IMR-90 (cell line): Measurements from ENCODE around the gene RNF31. TPM values are rescaled to one million over a fixed set of nuclear protein-coding genes. Genes with fewer than 3 reads are reported as not detected.

Experiments used
- ATAC-seq: fragments of 200-7000 bp; cut with Tn5 transposase; 2 replicates; pipeline ENCODE4 v1.9.1; 2020; ENCODE audit warnings: low read depth, mild to moderate bottlenecking, moderate library complexity
- BruUV-seq: library from RNA; stranded (reverse); fragments of 400-500 nt; replicated peaks from 2 replicates; lab custom pipeline; 2021; lab: Mats Ljungman, UMichigan
- CTCF ChIA-PET: fragments of 300-600 bp; formaldehyde crosslinking; extraction: SDS; loops from one replicate; lab custom pipeline; 2021; ENCODE audit warnings: antibody characterized with exemption; lab: Yijun Ruan, JAX
- POLR2A ChIA-PET: fragments of 300-600 bp; sonication (Branson Sonifier 250); formaldehyde crosslinking; loops from one replicate; lab custom pipeline; 2022; ENCODE audit warnings: antibody characterized with exemption; ENCODE audit not compliant: unreplicated experiment; lab: Charles Lee
- DNase-seq: peaks from one replicate; pipeline ENCODE4 v3.0.0; 2013
- H2AFZ ChIP-seq: replicated peaks from 2 replicates; pipeline ENCODE3; 2013; ENCODE audit warnings: low read length, mild to moderate bottlenecking; ENCODE audit not compliant: poor library complexity
- H2AK5ac ChIP-seq: 2 replicates; pipeline ENCODE4 v1.6.1; 2013; ENCODE audit warnings: low read depth, low read length, inconsistent platforms
- H2AK9ac ChIP-seq: replicated peaks from 2 replicates; pipeline ENCODE3; 2013; ENCODE audit warnings: mild to moderate bottlenecking, low read depth, low read length, moderate library complexity; ENCODE audit not compliant: poor library complexity
- H2BK120ac ChIP-seq: 2 replicates; pipeline ENCODE4 v1.6.1; 2013; ENCODE audit warnings: low read depth, low read length, inconsistent platforms
- H2BK15ac ChIP-seq: 3 replicates; pipeline ENCODE4 v1.6.1; 2013; ENCODE audit warnings: low read depth, low read length, inconsistent platforms
- H2BK20ac ChIP-seq: 2 replicates; pipeline ENCODE4 v1.6.1; 2013; ENCODE audit warnings: low read depth, mild to moderate bottlenecking, inconsistent platforms, low read length, moderate library complexity
- H2BK5ac ChIP-seq: 2 replicates; pipeline ENCODE4 v1.6.1; 2013; ENCODE audit warnings: mild to moderate bottlenecking, low read depth, low read length, inconsistent platforms; ENCODE audit not compliant: poor library complexity, severe bottlenecking
- H3K14ac ChIP-seq: replicated peaks from 2 replicates; pipeline ENCODE4 v1.6.1; 2013; ENCODE audit warnings: low read depth, low read length, inconsistent platforms
- H3K18ac ChIP-seq: 2 replicates; pipeline ENCODE4 v1.6.1; 2013; ENCODE audit warnings: low read depth, low read length, control low read depth
- H3K23ac ChIP-seq: 2 replicates; pipeline ENCODE4 v1.6.1; 2013; ENCODE audit warnings: low read depth, low read length, inconsistent platforms
- H3K27ac ChIP-seq: 2 replicates; pipeline ENCODE4 v1.5.1; 2013; ENCODE audit warnings: mild to moderate bottlenecking, control low read depth, low read length; ENCODE audit not compliant: insufficient read depth
- H3K27me3 ChIP-seq: 2 replicates; pipeline ENCODE4 v1.6.1; 2013; ENCODE audit warnings: low read length; ENCODE audit not compliant: control insufficient read depth, insufficient read depth
- H3K36me3 ChIP-seq: 2 replicates; pipeline ENCODE4 v1.6.1; 2013; ENCODE audit warnings: low read length, mixed read lengths; ENCODE audit not compliant: control insufficient read depth, insufficient read depth
- H3K4ac ChIP-seq: 2 replicates; pipeline ENCODE4 v1.6.1; 2013; ENCODE audit warnings: low read depth, low read length, inconsistent platforms
- H3K4me1 ChIP-seq: 2 replicates; pipeline ENCODE4 v1.6.1; 2013; ENCODE audit warnings: low read length, mixed read lengths; ENCODE audit not compliant: control insufficient read depth, insufficient read depth
- H3K4me2 ChIP-seq: 2 replicates; pipeline ENCODE4 v1.6.1; 2013; ENCODE audit warnings: low read depth, mild to moderate bottlenecking, control low read depth, low read length, moderate library complexity
- H3K4me3 ChIP-seq: 2 replicates; pipeline ENCODE4 v1.5.1; 2013; ENCODE audit warnings: low read depth, mild to moderate bottlenecking, control low read depth, low read length, moderate library complexity; ENCODE audit not compliant: insufficient read depth
- H3K56ac ChIP-seq: 2 replicates; pipeline ENCODE4 v1.6.1; 2013; ENCODE audit warnings: low read length, inconsistent platforms; ENCODE audit not compliant: insufficient read depth; ENCODE audit errors: extremely low read depth
- H3K79me1 ChIP-seq, 2 experiments: 2 replicates each; pipeline ENCODE4 v1.6.1; 2013; ENCODE audit warnings: low read length in 2 of 2, inconsistent platforms in 1 of 2, low read depth in 1 of 2
- H3K9ac ChIP-seq: 2 replicates; pipeline ENCODE4 v1.6.1; 2013; ENCODE audit warnings: low read depth, low read length, control low read depth
- H3K9me1 ChIP-seq: 2 replicates; pipeline ENCODE4 v1.6.1; 2013; ENCODE audit warnings: low read length, inconsistent platforms; ENCODE audit not compliant: insufficient read depth
- H3K9me3 ChIP-seq: 2 replicates; pipeline ENCODE4 v1.6.1; 2013; ENCODE audit warnings: low read length; ENCODE audit not compliant: control insufficient read depth, insufficient read depth
- H4K20me1 ChIP-seq: 2 replicates; pipeline ENCODE4 v1.6.1; 2013; ENCODE audit warnings: low read length, inconsistent platforms; ENCODE audit not compliant: insufficient read depth
- H4K5ac ChIP-seq: 2 replicates; pipeline ENCODE4 v1.6.1; 2013; ENCODE audit warnings: mild to moderate bottlenecking, low read depth, low read length, control low read depth
- H4K8ac ChIP-seq, 2 experiments: 2 replicates each; pipeline ENCODE4 v1.6.1; 2013; ENCODE audit warnings: low read depth in 2 of 2, low read length in 2 of 2, control low read depth in 1 of 2, inconsistent platforms in 1 of 2
- H4K91ac ChIP-seq: 2 replicates; pipeline ENCODE4 v1.6.1; 2013; ENCODE audit warnings: low read depth, low read length, inconsistent platforms; ENCODE audit not compliant: insufficient read depth
- BHLHE40 ChIP-seq: fragments of 150-350 bp; IDR thresholded peaks from 2 replicates; pipeline ENCODE4 v1.6.1; 2016; ENCODE audit warnings: mild to moderate bottlenecking, low read depth, low read length
- CEBPB ChIP-seq: IDR thresholded peaks from 2 replicates; pipeline ENCODE4 v1.6.1; 2012; ENCODE audit warnings: low read depth, low read length, improper control_type of control experiment
- CHD1 ChIP-seq: IDR thresholded peaks from 2 replicates; pipeline ENCODE4 v1.6.1; 2012; ENCODE audit warnings: low read depth, low read length, improper control_type of control experiment
- FOS ChIP-seq: fragments of 150-350 bp; IDR thresholded peaks from 2 replicates; pipeline ENCODE4 v1.6.1; 2016; ENCODE audit warnings: low read depth, low read length
- MAFK ChIP-seq: IDR thresholded peaks from 2 replicates; pipeline ENCODE4 v1.6.1; 2012; ENCODE audit warnings: low read depth, low read length, improper control_type of control experiment
- MAZ ChIP-seq: IDR thresholded peaks from 2 replicates; pipeline ENCODE4 v1.6.1; 2012; ENCODE audit warnings: low read depth, mild to moderate bottlenecking, low read length, improper control_type of control experiment, moderate library complexity, borderline replicate concordance
- MXI1 ChIP-seq: IDR thresholded peaks from 2 replicates; pipeline ENCODE4 v1.6.1; 2012; ENCODE audit warnings: low read depth, mild to moderate bottlenecking, low read length, moderate library complexity, borderline replicate concordance
- NFE2L2 ChIP-seq: fragments of 150-350 bp; IDR thresholded peaks from 2 replicates; pipeline ENCODE4 v1.6.1; 2016; ENCODE audit warnings: low read depth, mild to moderate bottlenecking, low read length
- POLR2A ChIP-seq: IDR thresholded peaks from 2 replicates; pipeline ENCODE4 v1.6.1; 2012; ENCODE audit warnings: mild to moderate bottlenecking, low read depth, low read length
- RAD21 ChIP-seq: IDR thresholded peaks from 2 replicates; pipeline ENCODE4 v1.6.1; 2012; ENCODE audit warnings: low read length, improper control_type of control experiment
- RCOR1 ChIP-seq: IDR thresholded peaks from 2 replicates; pipeline ENCODE4 v1.6.1; 2012; ENCODE audit warnings: mild to moderate bottlenecking, low read length, improper control_type of control experiment; ENCODE audit not compliant: insufficient replicate concordance
- RFX5 ChIP-seq: IDR thresholded peaks from 2 replicates; pipeline ENCODE4 v1.8.0; 2012; ENCODE audit warnings: low read depth, mild to moderate bottlenecking, low read length, moderate library complexity
- WGBS, 2 experiments: methylation state at CpG; one replicate each; pipeline versions ENCODE4 v1.1.5 to v1.1.7; 2013; ENCODE audit warnings: missing lambda C conversion rate in 2 of 2; ENCODE audit not compliant: insufficient read length in 1 of 2; ENCODE audit errors: extremely low coverage in 2 of 2; 5-methylcytosine and 5-hydroxymethylcytosine counted together
- dilution Hi-C: fragments of 300-500 bp; cut with HindIII; formaldehyde crosslinking; loops from one replicate; pipeline ENCODE4 v1.14.3; 2018; ENCODE audit warnings: low sequenced_read_pairs; ENCODE audit not compliant: unreplicated experiment
- in situ Hi-C: fragments of 300-500 bp; cut with MboI; formaldehyde crosslinking; loops from 3 replicates; pipeline ENCODE4 v1.14.3; 2019; ENCODE audit warnings: low sequenced_read_pairs, inconsistent platforms, mixed read lengths
- intact Hi-C: fragments of 100-400 bp; cut with micrococcal nuclease; formaldehyde crosslinking; loops from 2 replicates; pipeline ENCODE4 v1.10.0; 2022
- polyA plus RNA-seq, 3 experiments: library from polyadenylated mRNA; depleted of rRNA; stranded (reverse); fragments of >200 nt; gene quantifications; 2 replicates each; pipeline ENCODE4 v1.2.3, GENCODE V29; 2012; ENCODE audit warnings: low replicate concordance in 1 of 3
- total RNA-seq: library from RNA; depleted of rRNA; stranded (reverse); fragments of >200 nt; gene quantifications from 2 replicates; pipeline ENCODE4 v1.2.3, GENCODE V29; 2012
- TF ChIP-seq, protein P1 (sequence below): fragments of 150-350 bp; IDR thresholded peaks from 2 replicates; pipeline ENCODE4 v1.6.1; 2016; ENCODE audit warnings: low read depth, mild to moderate bottlenecking, low read length, moderate library complexity, borderline replicate concordance

RNF31 gene
- total and polyA plus RNA-seq, 2 of the 4 experiments (the other 2 are of a cell fraction) = 31.6 to 37.5 TPM

DNA sequence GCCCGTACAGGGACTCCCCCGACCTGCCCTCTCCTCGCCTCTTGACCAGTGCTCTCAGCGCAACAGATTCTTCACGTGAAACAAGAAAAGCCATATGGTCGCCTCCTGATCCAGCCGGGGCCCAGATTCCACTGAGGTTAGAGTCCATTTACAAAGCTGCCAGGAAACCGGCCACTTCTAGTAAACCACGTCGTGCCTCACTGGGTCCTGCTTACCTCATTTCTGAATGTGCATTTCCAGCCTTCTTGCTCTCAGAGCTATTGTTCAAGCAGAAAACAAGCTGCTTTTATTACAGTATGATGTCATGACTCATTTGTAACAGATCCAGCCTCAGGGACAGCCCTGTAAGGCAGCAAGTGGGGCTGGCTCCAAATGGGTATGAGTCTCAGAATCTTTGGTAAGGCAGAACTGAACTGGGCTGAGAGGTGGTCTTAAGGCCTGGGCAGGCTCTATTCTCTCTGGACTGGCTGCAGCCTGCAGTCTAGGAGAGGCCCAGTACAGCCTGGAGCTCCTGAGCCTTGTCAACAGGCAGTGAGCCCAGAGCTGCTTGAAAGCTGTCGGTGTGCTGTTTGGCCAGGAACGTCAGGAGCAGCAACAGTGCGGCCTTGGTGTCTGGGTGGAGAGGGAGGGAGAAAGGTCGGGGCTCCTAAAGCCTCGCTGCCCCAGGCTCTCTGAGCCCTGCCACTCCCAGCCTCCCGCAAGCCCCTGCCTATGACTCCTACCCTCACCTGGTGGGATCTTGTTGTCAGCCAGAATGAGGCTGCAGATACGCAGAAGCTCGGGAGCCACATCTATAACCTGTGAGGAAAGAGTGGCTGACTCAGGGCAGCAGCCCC, 32.9 kb downstream of the RNF31 start:
- Histone ChIP-seq H4K91ac (no peak overlapping the region), H2AFZ (peak overlapping the region; percentile 46), H4K5ac (no peak overlapping the region), H3K14ac (no peak overlapping the region), H2AK9ac (peak overlapping the region; percentile 79), H3K23ac (no peak overlapping the region), H3K4me2 (no peak overlapping the region), H3K9me3 (no peaks in the 10 kb centered on the region), H3K36me3 (peaks cover 74% of the 10 kb centered on the region), H4K8ac (no peak overlapping the region), H3K79me1 (peaks cover 0 to 5% of the 10 kb centered on the region in 2 experiments; a peak in 1 of 4 replicates), H2BK5ac (no peak overlapping the region), H3K27me3 (no peaks in the 10 kb centered on the region), H3K18ac (no peak overlapping the region), H4K20me1 (no peaks in the 10 kb centered on the region), H3K4me1 (peaks cover 2% of the 10 kb centered on the region; the same call in 1 of the 2 replicates), H2BK120ac (no peak overlapping the region), H3K9me1 (no peaks in the 10 kb centered on the region), H3K4me3 (no peak overlapping the region), H2BK15ac (no peak overlapping the region), H2AK5ac (0 out of 2 replicates have a peak overlapping the region, but pooled peaks have one; percentile 3), H3K56ac (no peak overlapping the region), H3K9ac (no peak overlapping the region), H3K4ac (no peak overlapping the region), H3K27ac (peak overlapping the region; percentile 34; the same call in 1 of the 2 replicates), H2BK20ac (no peak overlapping the region)
- CTCF ChIA-PET = interaction anchor here (0.5 to 1.1 kb wide), 2 partner anchors 11 to 1153 kb away, joined by 4 to 5 read pairs; no protein-coding TSS in a partner anchor
- DNase-seq (peak; percentile 90), ATAC-seq (peak; percentile 81)
- POLR2A ChIA-PET = interaction anchor here (0.6 kb wide), 1 partner anchor 9 kb away, joined by 3 read pairs; no protein-coding TSS in a partner anchor
- 91% methylated on average over 6 of the region's 18 CpGs; no CpG with 5 or more reads in 1 of the 2 experiments for WGBS, 2 experiments
- TF ChIP-seq MXI1 (no peak), RAD21 (no peak), RFX5 (no peak), CEBPB (no peak), POLR2A (no peak), MAZ (no peak), MAFK (no peak), NFE2L2 (no peak), BHLHE40 (no peak), CHD1 (no peak), FOS (no peak), RCOR1 (no peak)
- TF ChIP-seq, protein P1, sequence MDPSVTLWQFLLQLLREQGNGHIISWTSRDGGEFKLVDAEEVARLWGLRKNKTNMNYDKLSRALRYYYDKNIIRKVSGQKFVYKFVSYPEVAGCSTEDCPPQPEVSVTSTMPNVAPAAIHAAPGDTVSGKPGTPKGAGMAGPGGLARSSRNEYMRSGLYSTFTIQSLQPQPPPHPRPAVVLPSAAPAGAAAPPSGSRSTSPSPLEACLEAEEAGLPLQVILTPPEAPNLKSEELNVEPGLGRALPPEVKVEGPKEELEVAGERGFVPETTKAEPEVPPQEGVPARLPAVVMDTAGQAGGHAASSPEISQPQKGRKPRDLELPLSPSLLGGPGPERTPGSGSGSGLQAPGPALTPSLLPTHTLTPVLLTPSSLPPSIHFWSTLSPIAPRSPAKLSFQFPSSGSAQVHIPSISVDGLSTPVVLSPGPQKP = no peak
- dilution Hi-C loops (no loop called here), in situ Hi-C loops (no loop called here), intact Hi-C loops (no loop called here)
- no TSS peak for BruUV-seq
